Fibroblast of lung (primary cell): Measurements from ENCODE around the gene STKLD1.

Experiments used
- CTCF ChIP-seq, 2 donors: IDR thresholded peaks in 1 of 2; conservative IDR thresholded peaks in 1 of 2; 1 replicate in 1 of 2; 2 replicates in 1 of 2; pipeline ENCODE4 v1.5.1; 2011 to 2012; ENCODE audit warnings: low read length in 2 of 2, control low read depth in 1 of 2, inconsistent platforms in 1 of 2, low read depth in 1 of 2, mild to moderate bottlenecking in 1 of 2
- EZH2 ChIP-seq: IDR thresholded peaks from 2 replicates; pipeline ENCODE4 v1.5.1; 2012; ENCODE audit warnings: low read length, control low read depth, mild to moderate bottlenecking; ENCODE audit errors: missing control alignments

GRCh38 chr9:133415170-133415569 lies 39.0 kb downstream of the STKLD1 start:
- TF ChIP-seq CTCF (conservative IDR thresholded peaks at IDR 0.05 in 1 of 2, IDR thresholded peaks at IDR 0.05 in 1 of 2; ENCODE audit: low read depth in 1 of 2, low read length in 2 of 2) (no peak), EZH2 (no peak)
